Right lobe of liver (tissue), 6 donors: ENCODE results near the gene NCR2. TPM values are rescaled to one million over a fixed set of nuclear protein-coding genes. Genes with fewer than 3 reads are reported as not detected.

Experiments
- ATAC-seq, 4 donors: fragments of 200-7000 bp; cut with Tn5 transposase; one replicate each; pipeline ENCODE4 v1.9.1; 2020; ENCODE audit warnings: mild to moderate bottlenecking in 4 of 4, moderate library complexity in 4 of 4
- DNase-seq, 3 donors: peaks; one replicate each; pipeline ENCODE4 v3.0.0-alpha.2; 2020
- H3K27ac ChIP-seq, 3 donors: fragments of 200-600 bp; one replicate each; pipeline ENCODE4 v1.8.0; 2022
- H3K27me3 ChIP-seq, 2 donors: fragments of 200-600 bp; one replicate each; pipeline ENCODE4 v1.8.0; 2022
- H3K36me3 ChIP-seq, 4 donors: fragments of 200-600 bp; sonication (generic) in 1 of 4; one replicate each; pipeline versions ENCODE4 v1.5.1 to v1.8.0; 2017 to 2022; ENCODE audit warnings: control low read depth in 1 of 4
- H3K4me1 ChIP-seq, 4 donors: fragments of 200-600 bp; sonication (generic) in 1 of 4; one replicate each; pipeline versions ENCODE4 v1.5.1 to v1.8.0; 2017 to 2022; ENCODE audit warnings: control low read depth in 1 of 4
- H3K4me3 ChIP-seq, 3 donors: fragments of 200-600 bp; one replicate each; pipeline ENCODE4 v1.8.0; 2022
- H3K9me3 ChIP-seq, 4 donors: fragments of 200-600 bp; sonication (generic) in 1 of 4; one replicate each; pipeline versions ENCODE4 v1.5.1 to v1.8.0; 2017 to 2022; ENCODE audit warnings: control low read depth in 1 of 4
- CTCF ChIP-seq, 4 donors: fragments of 200-600 bp in 3 of 4; fragments of 450-650 bp in 1 of 4; IDR thresholded peaks; one replicate each; pipeline versions ENCODE4 v1.5.1 to v1.8.0; 2016 to 2022; ENCODE audit warnings: antibody characterized with exemption in 4 of 4, mild to moderate bottlenecking in 2 of 4
- POLR2A ChIP-seq: fragments of 450-650 bp; IDR thresholded peaks from one replicate; pipeline ENCODE4 v1.6.1; 2017; ENCODE audit warnings: antibody characterized with exemption, mild to moderate bottlenecking
- WGBS: methylation state at CpG from one replicate; pipeline ENCODE4 v1.1.6; 2018; ENCODE audit warnings: low coverage, low lambda C conversion rate; ENCODE audit not compliant: insufficient coverage; ENCODE audit errors: missing lambda C conversion rate; 5-methylcytosine and 5-hydroxymethylcytosine counted together
- intact Hi-C, 2 donors: fragments of 100-400 bp; cut with DNase I; formaldehyde crosslinking; loops; one replicate each; pipeline versions ENCODE4 v1.11.2 to v1.14.1; 2022
- total RNA-seq, 6 experiments: library from RNA; depleted of rRNA in 2 of 6; stranded (reverse); fragments of >200 nt in 2 of 6; fragmentation: NEBNext Ultra II Directional in 3 of 6; extraction: Animal tissue kit (Norgen Biotek cat#: 25700) in 3 of 6; gene quantifications; one replicate each; pipeline versions ENCODE4 v1.1.0 to v1.2.4, GENCODE V29; 2016 to 2023
- donor health status: DM: no; HTN: yes; CAD: no.
- donor health status: DM: no; HTN: no; CAD: no.
- donor health status: DM: no; HTN: no; CAD: no.
- donor health status: DM: no; HTN: yes; CAD: no.
- donor health status: DM: no; HTN: yes; CAD: no.

The NCR2 gene
- total RNA-seq, 6 experiments from 2014 or later = not detected

GRCh38 chr6:41367061-41367460 lies 31.7 kb downstream of the NCR2 start:
- ATAC-seq (no peak), DNase-seq (no peak)
- WGBS = 71% methylated on average over 3 of the region's 3 CpGs
- intact Hi-C loops = loop anchor here in 1 of 2 donors (5.0 kb wide), 1 partner anchor 315 kb away; no protein-coding TSS in a partner anchor
- no peaks in the 10 kb centered on the region for H3K36me3 ChIP-seq
- peaks cover 0 to 12% of the 10 kb centered on the region in 2 donors for H3K27me3 ChIP-seq
- no peaks in the 10 kb centered on the region for H3K9me3 ChIP-seq
- TF ChIP-seq POLR2A = no peak
- TF ChIP-seq CTCF (IDR thresholded peaks at IDR 0.05) = no peak
- no peak overlapping the region for H3K4me3 ChIP-seq
- peaks cover 0 to 6% (median 0%) of the 10 kb centered on the region in 4 donors for H3K4me1 ChIP-seq
- no peak overlapping the region for H3K27ac ChIP-seq

GRCh38 chr6:41367700-41368099 lies 32.3 kb downstream of the NCR2 start:
- Histone ChIP-seq H3K36me3 (no peaks in the 10 kb centered on the region), H3K27me3 (peaks cover 0 to 18% of the 10 kb centered on the region in 2 donors), H3K4me3 (no peak overlapping the region), H3K9me3 (no peaks in the 10 kb centered on the region), H3K27ac (no peak overlapping the region), H3K4me1 (peaks cover 0 to 12% (median 0%) of the 10 kb centered on the region in 4 donors)
- DNase-seq (no peak), ATAC-seq (peak; percentile 61 to 75 (median 68))
- intact Hi-C loops = loop anchor here in 1 of 2 donors (5.0 kb wide), 1 partner anchor 315 kb away; no protein-coding TSS in a partner anchor
- peak; percentile 43 to 54 (median 51) for TF ChIP-seq CTCF (IDR thresholded peaks at IDR 0.05)
- TF ChIP-seq POLR2A = no peak
- WGBS = 0% methylated on average over 2 of the region's 2 CpGs

- ATAC-seq (no peak), DNase-seq (no peak)
- Histone ChIP-seq H3K36me3 (no peaks in the 10 kb centered on the region), H3K9me3 (no peaks in the 10 kb centered on the region), H3K27ac (no peak overlapping the region), H3K4me3 (no peak overlapping the region), H3K27me3 (peaks cover 0 to 44% of the 10 kb centered on the region in 2 donors), H3K4me1 (peaks cover 0 to 23% (median 0%) of the 10 kb centered on the region in 4 donors)
- WGBS = 45% methylated on average over 6 of the region's 6 CpGs
- TF ChIP-seq POLR2A (no peak), CTCF (IDR thresholded peaks at IDR 0.05) (no peak)
- intact Hi-C loops = loop anchor here in 1 of 2 donors (5.0 to 10.0 kb wide), 2 partner anchors 222 to 304 kb away; no protein-coding TSS in a partner anchor
Observed at GRCh38 chr6:41370488-41371111, 35.2 kb downstream of the NCR2 start.

- DNase-seq (peak in 2 of 3 donors; percentile 46 to 59), ATAC-seq (peak; percentile 30 to 43 (median 36))
- Histone ChIP-seq H3K27ac (no peak overlapping the region), H3K27me3 (peaks cover 0 to 45% of the 10 kb centered on the region in 2 donors), H3K36me3 (no peaks in the 10 kb centered on the region), H3K9me3 (no peaks in the 10 kb centered on the region), H3K4me3 (no peak overlapping the region), H3K4me1 (peaks cover 0 to 23% (median 0%) of the 10 kb centered on the region in 4 donors)
- WGBS = 0% methylated on average over 2 of the region's 39 CpGs
- TF ChIP-seq POLR2A = no peak
- peak in 1 of 4 donors; percentile 4 for TF ChIP-seq CTCF (IDR thresholded peaks at IDR 0.05)
- intact Hi-C loops = loop anchor here in 1 of 2 donors (5.0 to 10.0 kb wide), 2 partner anchors 221 to 303 kb away; no protein-coding TSS in a partner anchor
Observed at GRCh38 chr6:41371461-41371991, 36.1 kb downstream of the NCR2 start.
